SK-N-SH treated with all-trans-retinoic acid at 6 μM for 48 hours (cell line): ENCODE results near the gene FOXE3.

Experiments used
- RARB ChIP-seq: fragments of 250-450 bp; sonication (Bioruptor Pico); IDR thresholded peaks from 2 replicates; pipeline ENCODE4 v1.8.0; 2021; ENCODE audit warnings: mild to moderate bottlenecking, moderate library complexity
- SNAI2 ChIP-seq: fragments of 250-450 bp; sonication (Bioruptor Pico); IDR thresholded peaks from 2 replicates; pipeline ENCODE4 v1.5.0; 2020; ENCODE audit warnings: mild to moderate bottlenecking, moderate library complexity
- ZC3H10 ChIP-seq: fragments of 250-450 bp; sonication (Bioruptor Pico); IDR thresholded peaks from 2 replicates; pipeline ENCODE4 v1.5.1; 2021; ENCODE audit warnings: mild to moderate bottlenecking, moderate library complexity
- TF ChIP-seq, protein P1 (sequence below): fragments of 250-450 bp; sonication (Bioruptor Pico); IDR thresholded peaks from 2 replicates; pipeline ENCODE4 v1.8.0; 2020; ENCODE audit warnings: mild to moderate bottlenecking, moderate library complexity, borderline replicate concordance

DNA sequence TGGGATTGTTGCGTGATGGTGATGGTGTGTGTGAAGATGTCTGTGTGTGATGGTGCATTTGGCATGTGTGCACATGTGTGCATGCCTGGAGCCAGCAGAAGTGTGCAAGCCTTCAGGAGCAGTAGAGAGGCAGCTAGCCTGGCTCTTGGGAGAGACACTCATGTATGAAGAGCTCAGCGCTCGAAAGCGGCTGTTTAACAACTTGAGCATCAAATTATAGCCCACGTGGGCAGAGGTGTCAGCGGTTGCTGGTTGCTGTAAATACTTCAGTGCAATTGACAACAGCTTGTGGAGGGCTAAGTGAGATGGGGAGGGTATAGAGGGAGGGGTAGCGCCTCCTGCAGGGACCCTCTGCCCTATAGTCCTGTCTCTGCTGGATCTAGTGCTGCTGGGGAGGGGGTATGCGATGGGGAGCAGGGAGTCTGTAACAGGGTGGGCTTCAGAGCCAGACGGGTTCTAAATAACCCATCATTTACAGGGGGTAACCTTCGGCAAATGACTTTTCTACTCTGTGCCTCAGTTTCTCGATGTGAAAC, 43.2 kb downstream of the FOXE3 start:
- TF ChIP-seq RARB (no peak), ZC3H10 (CRISPR knock-in tag) (no peak), SNAI2 (CRISPR knock-in tag) (no peak)
- TF ChIP-seq, protein P1, sequence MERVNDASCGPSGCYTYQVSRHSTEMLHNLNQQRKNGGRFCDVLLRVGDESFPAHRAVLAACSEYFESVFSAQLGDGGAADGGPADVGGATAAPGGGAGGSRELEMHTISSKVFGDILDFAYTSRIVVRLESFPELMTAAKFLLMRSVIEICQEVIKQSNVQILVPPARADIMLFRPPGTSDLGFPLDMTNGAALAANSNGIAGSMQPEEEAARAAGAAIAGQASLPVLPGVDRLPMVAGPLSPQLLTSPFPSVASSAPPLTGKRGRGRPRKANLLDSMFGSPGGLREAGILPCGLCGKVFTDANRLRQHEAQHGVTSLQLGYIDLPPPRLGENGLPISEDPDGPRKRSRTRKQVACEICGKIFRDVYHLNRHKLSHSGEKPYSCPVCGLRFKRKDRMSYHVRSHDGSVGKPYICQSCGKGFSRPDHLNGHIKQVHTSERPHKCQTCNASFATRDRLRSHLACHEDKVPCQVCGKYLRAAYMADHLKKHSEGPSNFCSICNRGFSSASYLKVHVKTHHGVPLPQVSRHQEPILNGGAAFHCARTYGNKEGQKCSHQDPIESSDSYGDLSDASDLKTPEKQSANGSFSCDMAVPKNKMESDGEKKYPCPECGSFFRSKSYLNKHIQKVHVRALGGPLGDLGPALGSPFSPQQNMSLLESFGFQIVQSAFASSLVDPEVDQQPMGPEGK = no peak
